Activated T-cell treated with anti-CD3 and anti-CD28 coated beads for 48 hours (primary cell): ENCODE measurements around the gene CADPS2.

Experiments
- DNase-seq: peaks from one replicate; pipeline ENCODE4 v3.0.0-alpha.2; 2020; ENCODE audit warnings: low read depth

The CADPS2 gene

DNA sequence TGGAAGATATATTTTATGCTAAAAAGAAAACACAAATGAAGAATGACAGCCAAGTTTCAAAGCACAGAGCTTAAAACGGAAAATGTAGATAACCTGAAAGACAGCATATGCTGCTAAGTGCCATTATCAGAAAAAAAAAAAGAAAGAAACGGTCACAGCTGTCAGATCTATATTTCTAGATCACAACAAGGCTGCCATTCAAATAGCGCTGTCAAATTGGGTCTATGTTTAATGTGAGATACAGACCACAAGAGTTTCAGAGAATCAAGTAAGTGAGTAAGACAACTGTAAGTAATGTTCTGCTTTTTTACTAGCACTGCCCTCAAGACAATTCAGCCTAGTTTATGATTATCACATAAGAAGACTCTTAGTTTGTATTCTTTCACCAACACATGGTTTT is 117.4 kb downstream of the CADPS2 start:
- no peak for DNase-seq

DNA sequence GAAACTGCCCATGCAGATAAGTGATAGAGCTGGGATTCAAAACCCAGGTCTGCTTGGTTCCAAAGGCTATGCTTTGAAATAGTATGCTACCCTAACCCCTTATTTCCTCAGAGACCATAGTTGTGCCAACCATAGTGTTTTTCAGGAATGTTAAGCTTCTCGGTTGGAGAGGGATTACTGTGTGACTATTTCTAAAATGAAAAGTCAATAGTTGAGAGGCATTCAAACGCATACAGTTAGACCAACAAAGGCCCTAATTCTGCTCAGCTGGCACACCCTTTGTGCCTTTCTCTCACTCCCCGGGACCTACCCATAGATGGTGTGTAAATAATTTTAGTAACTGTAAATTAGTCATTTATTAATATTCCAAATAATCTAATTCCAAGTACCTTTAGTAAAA is 118.9 kb downstream of the CADPS2 start:
- no peak for DNase-seq

DNA sequence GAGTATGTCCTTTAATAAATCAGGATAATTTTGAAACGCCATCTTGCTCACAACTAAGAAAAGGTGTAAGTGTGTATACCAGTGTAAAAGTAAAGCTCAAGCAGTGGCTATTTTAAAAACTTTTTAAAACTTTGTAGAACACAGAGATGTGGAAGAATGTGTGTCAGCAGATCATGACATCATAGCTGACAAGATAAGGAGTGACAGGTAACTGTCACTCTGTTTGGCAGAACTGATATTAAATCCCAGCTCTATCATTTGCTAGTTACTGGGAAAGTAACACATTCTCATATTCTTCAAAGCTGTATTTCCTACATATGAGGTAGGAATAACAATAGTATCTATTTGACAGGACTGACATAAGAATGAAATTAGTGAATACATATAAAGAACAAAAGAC is 119.7 kb downstream of the CADPS2 start:
- DNase-seq = no peak

DNA sequence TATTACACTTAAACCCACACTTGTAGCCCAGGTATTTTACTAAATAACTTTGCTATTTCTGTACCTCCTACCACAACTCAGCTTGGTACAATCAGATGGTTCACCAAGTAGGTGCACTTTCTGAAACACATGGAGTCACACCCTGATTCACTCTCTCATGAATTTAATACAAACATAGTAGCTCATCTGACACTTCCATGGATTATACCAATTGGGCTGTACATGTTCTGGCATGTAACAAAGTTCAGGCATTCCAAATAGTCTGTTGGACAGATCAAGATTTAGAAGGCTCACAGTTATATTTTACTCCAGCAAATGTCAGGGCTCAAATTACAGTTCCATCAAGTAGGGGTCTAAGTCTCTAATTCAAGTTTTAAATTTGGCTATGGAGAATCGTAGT is 121.4 kb downstream of the CADPS2 start:
- no peak for DNase-seq

DNA sequence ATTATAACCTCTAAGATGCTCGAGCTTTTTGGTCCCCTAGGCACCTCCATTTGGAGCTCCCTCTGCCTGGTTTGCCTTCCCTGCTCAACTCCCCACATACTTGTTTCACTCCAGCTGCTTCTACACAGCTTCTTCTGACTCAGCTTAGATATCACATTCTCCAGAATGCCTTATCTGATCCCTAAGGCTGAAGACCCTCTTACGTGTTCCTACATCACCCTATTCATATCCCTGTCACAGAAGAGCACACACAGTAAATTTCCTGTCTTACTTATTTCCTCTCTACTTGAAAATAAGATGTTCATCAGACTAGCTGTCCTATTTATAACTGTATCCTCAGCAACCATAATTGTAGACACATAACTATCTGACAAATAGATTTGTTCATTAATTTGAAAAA is 122.2 kb downstream of the CADPS2 start:
- DNase-seq = no peak

DNA sequence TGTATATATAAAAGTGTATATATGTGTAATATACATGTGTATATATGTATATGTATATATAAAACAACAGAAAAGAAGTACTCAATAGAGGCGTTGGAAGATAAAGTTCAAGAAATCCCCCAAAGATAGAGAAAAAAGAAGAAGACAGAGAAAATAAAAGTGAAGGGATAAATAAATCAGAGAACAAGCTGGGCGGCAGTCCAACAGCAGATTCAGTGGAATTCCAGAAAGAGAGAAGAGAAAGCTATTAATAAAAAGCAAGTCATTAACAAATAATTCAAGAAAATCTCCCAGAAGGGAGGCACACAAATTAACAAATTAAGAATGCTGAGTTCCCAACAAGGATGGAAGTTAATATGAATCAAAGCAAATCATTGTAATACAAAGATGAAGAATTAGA is 124.2 kb downstream of the CADPS2 start:
- DNase-seq = no peak

DNA sequence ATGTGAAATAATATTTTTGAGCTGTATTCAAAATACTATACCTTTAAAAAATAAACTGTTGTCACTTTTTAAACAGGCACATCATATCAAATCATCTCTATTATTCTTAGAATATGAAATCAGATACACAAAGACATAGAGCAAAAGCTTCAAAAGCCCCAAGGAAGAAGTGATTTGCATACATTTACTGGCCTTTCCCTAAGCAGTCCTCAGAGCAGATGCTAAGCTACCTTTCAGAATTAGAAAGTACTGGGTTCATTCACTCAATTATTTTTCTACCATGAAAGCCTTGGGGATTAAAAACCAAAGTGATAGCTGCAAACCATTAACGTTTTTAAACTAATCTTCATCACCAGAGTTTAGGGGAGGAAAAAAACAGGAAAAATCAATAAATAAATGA is 127.8 kb downstream of the CADPS2 start:
- DNase-seq = no peak

DNA sequence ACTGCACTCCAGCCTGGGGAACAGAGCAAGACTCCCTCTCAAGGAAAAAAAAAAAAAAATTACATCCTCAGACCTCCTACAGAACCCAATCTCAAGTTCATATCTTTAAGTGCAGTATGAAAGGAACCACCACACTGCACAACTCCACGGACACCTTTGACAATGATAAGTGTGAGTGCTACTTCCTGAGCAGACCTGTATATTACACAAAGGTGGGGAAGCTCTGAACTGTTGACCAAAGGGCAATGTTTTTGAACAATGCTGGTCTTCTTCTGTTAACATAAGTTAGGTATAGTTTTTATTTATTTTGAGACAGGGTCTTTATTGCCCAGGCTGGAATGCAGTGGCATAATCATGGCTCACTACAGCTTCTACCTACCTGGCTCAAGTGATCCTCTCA is 129.4 kb downstream of the CADPS2 start:
- no peak for DNase-seq

DNA sequence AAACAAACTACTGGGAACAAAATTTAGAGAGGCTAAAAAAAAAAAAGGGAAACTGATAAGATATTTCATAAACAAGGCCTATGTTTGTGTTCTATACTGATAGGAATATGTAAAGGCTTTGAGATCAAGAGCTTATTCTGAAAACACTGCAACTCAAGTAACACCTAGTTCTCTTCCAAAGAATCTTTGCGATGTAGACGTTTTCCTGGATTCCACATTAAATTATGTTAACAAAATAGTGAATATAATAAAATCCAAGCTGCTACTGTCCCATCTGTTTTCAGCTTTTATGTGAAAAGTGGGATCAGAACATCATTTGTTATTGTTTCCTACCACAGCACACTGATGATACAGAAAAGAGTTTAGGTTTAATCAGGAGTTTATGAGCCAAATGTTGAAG is 130.6 kb downstream of the CADPS2 start:
- no peak for DNase-seq

DNA sequence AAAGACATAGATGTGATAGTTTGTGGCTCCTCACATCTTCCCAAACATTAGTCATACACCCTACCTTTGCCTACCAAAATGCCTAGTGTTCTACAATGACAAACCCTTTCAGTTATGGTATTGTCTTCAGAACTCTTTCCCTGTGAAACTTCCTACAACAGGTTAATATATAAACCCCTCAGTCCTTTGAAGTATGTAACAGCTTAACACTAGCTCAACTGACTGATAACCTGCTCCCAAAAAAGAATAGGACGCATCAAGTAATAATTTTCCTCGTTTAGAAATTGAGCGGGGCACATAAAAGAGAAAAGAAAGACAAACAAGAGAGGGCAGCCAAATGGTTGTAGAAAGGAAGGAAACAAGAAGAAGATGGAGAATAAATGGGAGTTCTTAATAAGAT is 133.7 kb downstream of the CADPS2 start:
- DNase-seq = no peak

DNA sequence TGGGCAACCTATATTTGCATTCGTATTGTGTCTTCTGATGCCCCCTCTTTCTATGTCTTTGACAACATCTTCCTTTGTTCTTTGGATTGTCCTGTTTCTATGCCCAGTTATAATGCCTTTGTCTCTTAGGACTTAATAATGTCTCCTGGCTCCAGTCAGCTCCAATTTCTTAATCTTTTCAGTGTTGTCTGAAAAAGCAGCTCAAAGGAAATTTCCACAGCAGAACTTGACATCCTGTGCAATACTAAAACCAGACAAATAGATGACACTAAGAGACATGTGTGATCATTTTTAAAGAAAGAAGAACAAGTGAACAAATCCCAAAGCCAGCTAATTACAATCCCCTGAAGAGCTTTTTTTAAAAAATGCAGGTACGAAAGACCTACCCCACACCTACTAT is 135.9 kb downstream of the CADPS2 start:
- no peak for DNase-seq

DNA sequence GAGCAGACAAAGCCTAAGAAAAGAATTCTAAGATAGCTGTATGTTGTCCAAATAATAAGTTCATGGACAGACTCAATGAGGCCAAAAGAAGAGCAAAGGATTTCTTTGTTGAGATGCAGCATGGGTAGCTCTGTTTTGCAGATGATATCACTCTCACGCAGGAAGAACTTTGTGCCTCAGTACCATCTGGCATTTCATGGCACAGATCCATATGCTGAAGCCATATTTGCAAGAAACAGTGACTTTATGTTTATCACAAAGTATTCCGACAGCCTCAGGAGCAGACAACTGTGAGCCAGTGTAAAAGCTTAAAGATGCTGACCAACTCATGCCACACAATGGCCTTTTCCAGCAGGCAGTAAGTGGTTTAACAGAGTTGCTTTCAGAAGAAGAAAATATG is 138.1 kb downstream of the CADPS2 start:
- DNase-seq = no peak

DNA sequence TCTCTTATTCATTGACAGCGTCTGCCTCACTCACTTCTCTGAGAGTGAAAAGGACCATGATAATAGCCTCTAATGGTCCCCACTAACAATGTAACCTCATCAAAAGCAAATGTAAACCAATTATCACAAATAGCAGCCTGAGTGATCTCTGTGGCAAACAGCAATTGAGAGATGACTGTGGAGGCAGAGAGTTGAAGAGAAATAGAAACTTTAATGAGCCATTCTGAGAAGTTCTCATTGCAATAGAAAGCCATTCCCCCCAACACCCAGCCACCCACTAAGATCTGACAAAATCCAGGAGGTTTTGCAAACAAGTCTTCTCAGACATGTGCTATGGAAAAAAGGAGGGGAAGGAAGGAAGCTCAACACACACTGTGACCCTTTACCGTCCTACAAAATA is 139.3 kb downstream of the CADPS2 start:
- no peak for DNase-seq

DNA sequence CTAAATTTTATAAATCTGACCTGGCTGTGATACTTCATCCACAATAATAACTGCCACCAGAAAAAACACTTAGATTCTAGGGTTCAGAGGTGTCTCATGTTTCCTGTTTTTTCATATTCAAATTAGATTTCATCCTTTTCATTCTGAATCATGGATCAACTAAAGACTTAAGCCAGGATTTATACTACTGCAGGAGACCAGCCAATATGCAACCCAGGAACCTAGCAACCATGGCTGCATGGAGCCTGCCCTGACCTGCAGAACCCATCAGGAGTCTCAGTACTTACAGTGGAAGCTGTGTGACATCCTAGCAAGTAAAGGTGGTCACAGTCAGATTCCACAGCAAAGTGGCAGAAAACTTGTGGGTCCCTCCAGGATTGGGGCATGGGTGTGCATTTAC is 143.0 kb downstream of the CADPS2 start:
- DNase-seq = no peak

DNA sequence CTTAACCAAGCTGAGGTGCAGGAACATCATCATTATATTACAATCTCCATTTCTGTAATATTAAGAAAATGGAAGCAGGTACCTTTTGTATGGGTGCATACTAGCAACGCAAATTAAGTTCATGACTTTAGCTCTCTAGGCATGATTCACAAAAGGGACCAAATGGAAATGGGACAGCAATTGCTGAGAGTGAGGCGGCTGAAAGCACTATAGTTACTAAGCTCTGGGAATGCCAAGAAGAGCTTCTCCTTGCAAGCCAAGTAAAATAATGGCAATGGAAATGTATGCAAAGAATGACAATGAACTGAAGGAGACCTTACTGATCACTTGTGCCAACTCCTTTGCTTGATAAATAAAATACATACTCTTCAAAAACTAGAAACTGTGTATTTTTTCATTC is 147.3 kb downstream of the CADPS2 start:
- no peak for DNase-seq

DNA sequence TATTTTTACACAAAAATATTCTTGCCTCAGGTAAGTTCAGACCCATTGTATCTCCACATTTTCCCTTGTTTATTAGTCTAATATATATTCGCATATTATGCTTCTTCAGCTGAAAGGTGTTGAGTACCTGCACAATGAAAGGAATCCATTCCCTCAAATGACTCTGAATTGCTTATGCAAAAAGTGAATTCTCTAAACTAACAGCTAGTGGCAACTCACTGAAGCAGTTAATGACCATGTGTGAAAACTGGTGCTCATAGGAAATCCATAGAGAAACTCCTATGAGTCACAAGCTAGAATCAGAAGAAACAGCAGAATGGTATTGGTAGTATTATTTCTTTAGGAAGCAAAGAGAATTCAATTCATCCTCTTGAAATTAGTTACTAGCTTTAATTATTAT is 150.1 kb downstream of the CADPS2 start:
- no peak for DNase-seq

DNA sequence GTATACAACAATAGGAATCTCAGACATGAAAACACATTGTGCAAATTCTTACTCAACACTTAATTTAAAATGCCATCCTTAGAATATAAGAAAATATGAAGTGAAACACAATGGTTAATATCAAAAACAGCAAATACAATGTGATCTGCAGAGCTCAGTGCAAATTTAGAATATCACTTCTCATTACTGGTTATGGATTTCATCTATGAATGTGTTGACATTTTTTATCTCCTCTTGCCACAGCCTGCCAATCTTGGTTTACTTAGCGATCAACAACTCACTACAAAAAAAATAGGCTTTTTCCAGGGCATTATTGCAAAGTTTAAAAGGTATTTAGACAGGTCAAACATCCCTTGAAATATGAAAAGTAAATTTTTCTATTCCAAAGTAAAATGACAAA is 158.5 kb downstream of the CADPS2 start:
- no peak for DNase-seq

DNA sequence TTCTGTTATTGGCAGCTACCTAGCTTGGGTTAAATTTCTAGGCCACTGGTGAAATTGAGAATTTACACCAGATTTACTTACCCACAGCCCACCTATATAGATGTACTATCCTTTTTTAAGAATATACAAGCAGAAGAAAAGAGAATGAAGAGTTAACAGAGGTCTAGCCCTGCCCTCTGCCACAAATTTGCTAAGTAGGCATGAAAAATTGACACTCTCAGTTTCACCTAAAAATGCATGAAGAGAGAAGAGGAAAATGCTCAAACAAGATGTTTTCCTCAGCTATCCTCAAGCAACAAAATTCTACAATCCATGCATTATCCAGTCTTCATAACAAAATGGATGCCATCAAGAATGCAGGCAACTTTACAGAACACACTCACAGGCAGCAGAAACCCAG is 158.9 kb downstream of the CADPS2 start:
- DNase-seq = no peak

DNA sequence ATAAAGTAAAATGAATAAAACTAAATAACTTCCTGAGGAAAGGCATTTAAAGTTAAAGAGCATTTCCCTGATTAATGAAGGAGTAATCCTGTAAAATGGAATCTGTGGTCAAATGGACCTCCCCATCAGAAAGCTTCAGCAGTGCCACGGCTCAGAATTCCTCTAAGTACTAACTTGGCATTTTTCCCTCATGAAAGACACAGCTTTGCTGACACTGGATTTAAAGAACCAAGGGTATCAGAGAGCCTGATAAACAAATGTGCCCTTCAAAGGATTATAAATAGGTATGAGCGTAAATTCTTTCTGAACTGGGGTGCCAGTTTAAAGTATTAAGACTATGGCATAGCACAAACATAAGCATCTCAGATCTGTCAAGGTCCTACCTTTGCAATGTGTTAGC is 159.4 kb downstream of the CADPS2 start:
- no peak for DNase-seq

DNA sequence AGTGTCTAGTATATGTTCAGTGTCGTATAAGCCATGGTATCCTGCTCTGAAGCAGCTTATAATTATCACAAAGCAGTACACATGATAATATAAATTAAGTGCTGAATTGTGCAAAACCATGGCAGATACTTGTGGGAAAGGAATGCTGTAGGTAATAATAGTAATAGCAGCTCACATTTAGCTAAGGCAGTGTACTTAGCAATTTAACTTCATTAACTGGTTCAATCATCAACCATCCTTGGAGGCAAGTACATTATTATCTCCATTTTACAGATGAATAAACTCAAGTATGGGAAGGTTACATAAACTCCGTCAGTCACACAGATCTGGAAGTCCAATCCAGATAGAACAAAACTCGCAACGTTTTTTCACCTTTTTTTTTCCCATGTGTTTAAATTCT is 161.9 kb downstream of the CADPS2 start:
- no peak for DNase-seq

DNA sequence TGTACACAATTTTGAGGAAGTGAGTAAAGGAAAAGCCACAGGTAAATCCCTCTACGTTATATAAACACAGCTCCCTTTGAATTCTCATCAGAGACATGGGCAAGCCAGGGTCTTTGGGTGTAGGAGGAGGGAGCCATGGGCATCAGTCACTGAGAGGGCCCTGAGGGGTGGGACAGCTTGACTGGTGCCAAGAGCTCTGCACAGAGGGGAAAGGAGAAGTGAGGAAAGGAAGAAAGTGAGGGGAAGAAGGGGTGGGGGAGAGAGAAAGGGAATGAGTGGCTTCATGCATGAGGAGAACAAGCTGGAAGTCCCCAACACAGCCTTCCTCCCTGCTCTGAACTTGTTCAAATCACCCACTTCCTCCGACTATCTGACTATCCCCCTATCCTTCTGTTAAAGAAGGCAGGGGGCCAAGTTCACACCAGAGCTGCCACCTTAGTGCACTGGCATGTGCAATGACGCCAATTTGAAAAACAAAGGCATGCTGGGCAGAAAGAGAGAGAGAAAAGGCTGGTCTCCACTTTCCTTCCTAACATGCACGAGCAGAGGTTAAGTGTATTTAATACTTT is 167.2 kb downstream of the CADPS2 start:
- DNase-seq = no peak

DNA sequence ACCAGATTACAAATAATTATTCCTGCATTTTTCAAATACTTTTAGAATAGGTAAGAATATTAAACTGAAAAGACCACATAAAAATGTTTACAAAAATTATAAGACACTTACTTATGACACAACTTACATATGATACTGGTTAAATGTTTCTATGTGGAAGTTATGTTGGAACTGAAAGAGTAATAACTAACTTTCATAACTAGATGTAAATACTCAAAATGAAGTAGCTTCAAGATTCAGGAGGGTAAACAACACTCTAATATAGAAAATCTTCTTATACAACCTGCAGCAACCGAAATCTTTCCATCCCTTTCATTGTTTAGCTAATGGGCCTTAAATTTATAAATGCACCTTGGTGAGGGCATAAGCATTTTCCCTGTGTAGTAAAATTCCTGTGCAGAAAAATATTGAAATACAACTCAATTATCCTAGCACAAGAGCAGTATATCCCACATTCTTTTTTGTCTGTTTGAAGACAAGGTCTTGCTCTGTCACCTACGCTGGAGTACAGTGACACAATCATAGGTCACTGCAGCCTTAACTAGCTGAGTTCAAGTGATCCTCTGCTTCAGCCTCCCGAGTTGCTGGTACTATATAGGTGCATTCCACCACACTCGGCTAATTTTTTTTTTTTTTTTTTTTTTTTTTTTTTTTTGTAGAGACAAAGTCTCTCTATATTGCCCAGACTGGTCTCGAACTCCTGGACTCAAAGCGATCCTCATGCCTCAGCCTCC is 168.7 kb downstream of the CADPS2 start:
- DNase-seq = no peak

DNA sequence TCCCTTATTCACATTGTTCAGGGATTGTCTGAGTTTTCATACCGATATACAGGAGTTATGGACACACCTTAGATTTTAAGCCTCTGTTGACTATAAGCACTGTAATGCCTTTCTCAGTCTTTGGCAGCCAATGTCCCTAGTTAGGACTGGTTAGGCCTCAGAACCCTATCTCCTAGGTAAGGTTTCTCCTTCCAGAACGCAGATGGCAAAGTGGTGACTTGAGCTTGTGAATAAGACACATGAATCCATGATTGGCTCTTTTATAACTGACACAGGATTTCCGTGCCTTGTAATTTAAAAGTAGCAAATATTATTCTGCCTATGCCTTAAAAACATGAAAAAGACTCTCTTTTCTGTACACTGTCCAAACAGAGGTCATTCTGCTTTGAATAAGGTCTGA is 171.1 kb downstream of the CADPS2 start:
- no peak for DNase-seq

DNA sequence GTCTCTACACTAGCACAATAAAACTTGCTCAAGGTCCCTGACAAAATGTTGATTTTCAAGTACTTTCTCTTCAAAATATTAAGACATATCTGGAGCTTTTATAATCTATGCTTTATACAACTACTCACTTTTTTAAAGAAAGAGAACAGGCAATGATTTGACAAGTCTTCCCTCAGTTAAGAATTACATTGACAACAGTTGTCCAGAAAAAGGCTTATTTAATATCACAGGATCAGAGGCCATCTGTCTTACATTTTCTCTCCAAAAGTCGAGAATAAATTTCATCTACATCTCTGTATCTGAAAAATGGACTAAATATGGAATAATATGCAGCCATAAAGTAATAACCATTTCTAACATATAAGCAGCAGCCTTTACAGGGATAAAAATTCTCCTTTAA is 175.3 kb downstream of the CADPS2 start:
- DNase-seq = no peak
